Neural cell (in vitro differentiated cells): ENCODE data around the gene NCR2. TPM values are rescaled to one million over a fixed set of nuclear protein-coding genes. Genes with fewer than 3 reads are reported as not detected.

Source experiments
- H2AFZ ChIP-seq: fragments of 200-600, 300-800 bp; sonication (generic), shearing (Covaris generic); 2 replicates; pipeline ENCODE4 v1.6.0; 2014; ENCODE audit warnings: low read depth, mild to moderate bottlenecking, antibody characterized with exemption, low read length, moderate library complexity
- H3F3A ChIP-seq: fragments of 200-600 bp; shearing (Covaris generic); 2 replicates; pipeline ENCODE4 v1.6.1; 2016; ENCODE audit warnings: mild to moderate bottlenecking, moderate library complexity, mixed read lengths, antibody characterized with exemption, low read length; ENCODE audit not compliant: insufficient read depth, poor library complexity, severe bottlenecking
- H3K27ac ChIP-seq: fragments of 200-600, 300-800 bp; sonication (generic), shearing (Covaris generic); 2 replicates; pipeline ENCODE4 v1.5.1; 2014; ENCODE audit warnings: mild to moderate bottlenecking, low read length, moderate library complexity
- H3K27me3 ChIP-seq: fragments of 300-800, 200-600 bp; sonication (generic), shearing (Covaris generic); 2 replicates; pipeline ENCODE4 v1.6.0; 2014; ENCODE audit warnings: mild to moderate bottlenecking, low read depth, low read length, moderate library complexity; ENCODE audit not compliant: insufficient read depth
- H3K36me3 ChIP-seq: fragments of 300-800, 200-600 bp; sonication (generic), shearing (Covaris generic); 2 replicates; pipeline ENCODE4 v1.5.1; 2014; ENCODE audit warnings: mild to moderate bottlenecking, antibody characterized with exemption, low read length, moderate library complexity; ENCODE audit not compliant: insufficient read depth
- H3K4me2 ChIP-seq: fragments of 300-800, 200-600 bp; sonication (generic), shearing (Covaris generic); 2 replicates; pipeline ENCODE4 v1.6.0; 2014; ENCODE audit warnings: mild to moderate bottlenecking, low read length
- H3K4me3 ChIP-seq: fragments of 300-800, 200-600 bp; sonication (generic), shearing (Covaris generic); 2 replicates; pipeline ENCODE4 v1.5.1; 2014; ENCODE audit warnings: mild to moderate bottlenecking, low read length, moderate library complexity
- H3K79me2 ChIP-seq: fragments of 200-600 bp; shearing (Covaris generic); replicated peaks from 2 replicates; pipeline ENCODE4 v1.6.0; 2014; ENCODE audit warnings: mild to moderate bottlenecking, low read length, moderate library complexity; ENCODE audit not compliant: insufficient read depth
- H3K9ac ChIP-seq: fragments of 300-800, 200-600 bp; sonication (generic), shearing (Covaris generic); 2 replicates; pipeline ENCODE4 v1.6.1; 2016; ENCODE audit warnings: mild to moderate bottlenecking, low read length, mixed read lengths
- H3K9me2 ChIP-seq: fragments of 200-600 bp; shearing (Covaris generic); 2 replicates; pipeline ENCODE4 v1.6.1; 2016; ENCODE audit warnings: mild to moderate bottlenecking, low read length, mixed read lengths; ENCODE audit not compliant: insufficient read depth
- H3K9me3 ChIP-seq: fragments of 200-600, 300-800 bp; sonication (generic), shearing (Covaris generic); 2 replicates; pipeline ENCODE4 v1.6.1; 2016; ENCODE audit warnings: mild to moderate bottlenecking, mixed run types, low read length, moderate library complexity, mixed read lengths
- H4K20me1 ChIP-seq: fragments of 200-600 bp; shearing (Covaris generic); 2 replicates; pipeline ENCODE4 v1.6.1; 2016; ENCODE audit warnings: mild to moderate bottlenecking, mixed run types; ENCODE audit not compliant: insufficient read depth
- EP300 ChIP-seq: fragments of 450-650 bp; conservative IDR thresholded peaks from 2 replicates; pipeline ENCODE4 v1.6.1; 2014; ENCODE audit warnings: antibody characterized with exemption, mild to moderate bottlenecking, moderate library complexity; ENCODE audit not compliant: poor library complexity, severe bottlenecking
- EZH2 ChIP-seq: fragments of 200-600, 300-800 bp; shearing (Covaris generic), sonication (generic); IDR thresholded peaks from 2 replicates; pipeline ENCODE4 v1.6.1; 2014; ENCODE audit warnings: antibody characterized with exemption, low read length, borderline replicate concordance, mild to moderate bottlenecking; ENCODE audit not compliant: insufficient read depth, poor library complexity, severe bottlenecking
- MXI1 ChIP-seq: fragments of 450-650 bp; conservative IDR thresholded peaks from 2 replicates; pipeline ENCODE4 v1.6.1; 2014; ENCODE audit warnings: antibody characterized with exemption, mild to moderate bottlenecking; ENCODE audit not compliant: poor library complexity, severe bottlenecking
- POLR2AphosphoS5 ChIP-seq: IDR thresholded peaks from 2 replicates; pipeline ENCODE4 v1.6.1; 2012
- RAD21 ChIP-seq: fragments of 450-650 bp; conservative IDR thresholded peaks from 2 replicates; pipeline ENCODE4 v1.6.1; 2014; ENCODE audit warnings: antibody characterized with exemption, mild to moderate bottlenecking, moderate library complexity
- SMC3 ChIP-seq: fragments of 450-650 bp; conservative IDR thresholded peaks from 2 replicates; pipeline ENCODE4 v1.6.1; 2014; ENCODE audit warnings: antibody characterized with exemption, mild to moderate bottlenecking, moderate library complexity; ENCODE audit not compliant: poor library complexity
- TAF1 ChIP-seq: IDR thresholded peaks from 2 replicates; pipeline ENCODE4 v1.6.1; 2012; ENCODE audit warnings: low read depth
- polyA plus RNA-seq: library from polyadenylated mRNA; depleted of rRNA; stranded (reverse); fragments of >200 nt; gene quantifications from 2 replicates; pipeline ENCODE4 v1.2.3, GENCODE V29; 2014
- TF ChIP-seq, protein P1 (sequence below): fragments of 450-650 bp; IDR thresholded peaks from 2 replicates; pipeline ENCODE4 v1.5.1; 2014; ENCODE audit warnings: antibody characterized with exemption, mild to moderate bottlenecking, moderate library complexity; ENCODE audit not compliant: poor library complexity, severe bottlenecking
- TF ChIP-seq, protein P2 (sequence below): IDR thresholded peaks from 2 replicates; pipeline ENCODE4 v1.6.1; 2012; ENCODE audit warnings: borderline replicate concordance

The NCR2 gene
- polyA plus RNA-seq, 1 donor from 2014 or later, result not detected

GRCh38 chr6:41332842-41333736 lies 2.3 kb upstream of the NCR2 start:
- no peaks in the 10 kb centered on the region for H3K9me2 ChIP-seq
- H2AFZ ChIP-seq, result no peak overlapping the region
- no peak overlapping the region for H3K9ac ChIP-seq
- no peaks in the 10 kb centered on the region for H3K79me2 ChIP-seq
- no peak overlapping the region for H3K27ac ChIP-seq
- H4K20me1 ChIP-seq, result no peaks in the 10 kb centered on the region
- no peak for TF ChIP-seq TAF1
- no peak for TF ChIP-seq EZH2
- TF ChIP-seq RAD21, result no peak
- TF ChIP-seq EP300, result no peak
- no peak for TF ChIP-seq MXI1
- TF ChIP-seq, protein P1, sequence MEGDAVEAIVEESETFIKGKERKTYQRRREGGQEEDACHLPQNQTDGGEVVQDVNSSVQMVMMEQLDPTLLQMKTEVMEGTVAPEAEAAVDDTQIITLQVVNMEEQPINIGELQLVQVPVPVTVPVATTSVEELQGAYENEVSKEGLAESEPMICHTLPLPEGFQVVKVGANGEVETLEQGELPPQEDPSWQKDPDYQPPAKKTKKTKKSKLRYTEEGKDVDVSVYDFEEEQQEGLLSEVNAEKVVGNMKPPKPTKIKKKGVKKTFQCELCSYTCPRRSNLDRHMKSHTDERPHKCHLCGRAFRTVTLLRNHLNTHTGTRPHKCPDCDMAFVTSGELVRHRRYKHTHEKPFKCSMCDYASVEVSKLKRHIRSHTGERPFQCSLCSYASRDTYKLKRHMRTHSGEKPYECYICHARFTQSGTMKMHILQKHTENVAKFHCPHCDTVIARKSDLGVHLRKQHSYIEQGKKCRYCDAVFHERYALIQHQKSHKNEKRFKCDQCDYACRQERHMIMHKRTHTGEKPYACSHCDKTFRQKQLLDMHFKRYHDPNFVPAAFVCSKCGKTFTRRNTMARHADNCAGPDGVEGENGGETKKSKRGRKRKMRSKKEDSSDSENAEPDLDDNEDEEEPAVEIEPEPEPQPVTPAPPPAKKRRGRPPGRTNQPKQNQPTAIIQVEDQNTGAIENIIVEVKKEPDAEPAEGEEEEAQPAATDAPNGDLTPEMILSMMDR, result no peak
- TF ChIP-seq SMC3, result no peak
- TF ChIP-seq, protein P2, sequence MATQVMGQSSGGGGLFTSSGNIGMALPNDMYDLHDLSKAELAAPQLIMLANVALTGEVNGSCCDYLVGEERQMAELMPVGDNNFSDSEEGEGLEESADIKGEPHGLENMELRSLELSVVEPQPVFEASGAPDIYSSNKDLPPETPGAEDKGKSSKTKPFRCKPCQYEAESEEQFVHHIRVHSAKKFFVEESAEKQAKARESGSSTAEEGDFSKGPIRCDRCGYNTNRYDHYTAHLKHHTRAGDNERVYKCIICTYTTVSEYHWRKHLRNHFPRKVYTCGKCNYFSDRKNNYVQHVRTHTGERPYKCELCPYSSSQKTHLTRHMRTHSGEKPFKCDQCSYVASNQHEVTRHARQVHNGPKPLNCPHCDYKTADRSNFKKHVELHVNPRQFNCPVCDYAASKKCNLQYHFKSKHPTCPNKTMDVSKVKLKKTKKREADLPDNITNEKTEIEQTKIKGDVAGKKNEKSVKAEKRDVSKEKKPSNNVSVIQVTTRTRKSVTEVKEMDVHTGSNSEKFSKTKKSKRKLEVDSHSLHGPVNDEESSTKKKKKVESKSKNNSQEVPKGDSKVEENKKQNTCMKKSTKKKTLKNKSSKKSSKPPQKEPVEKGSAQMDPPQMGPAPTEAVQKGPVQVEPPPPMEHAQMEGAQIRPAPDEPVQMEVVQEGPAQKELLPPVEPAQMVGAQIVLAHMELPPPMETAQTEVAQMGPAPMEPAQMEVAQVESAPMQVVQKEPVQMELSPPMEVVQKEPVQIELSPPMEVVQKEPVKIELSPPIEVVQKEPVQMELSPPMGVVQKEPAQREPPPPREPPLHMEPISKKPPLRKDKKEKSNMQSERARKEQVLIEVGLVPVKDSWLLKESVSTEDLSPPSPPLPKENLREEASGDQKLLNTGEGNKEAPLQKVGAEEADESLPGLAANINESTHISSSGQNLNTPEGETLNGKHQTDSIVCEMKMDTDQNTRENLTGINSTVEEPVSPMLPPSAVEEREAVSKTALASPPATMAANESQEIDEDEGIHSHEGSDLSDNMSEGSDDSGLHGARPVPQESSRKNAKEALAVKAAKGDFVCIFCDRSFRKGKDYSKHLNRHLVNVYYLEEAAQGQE, result no peak
- TF ChIP-seq POLR2AphosphoS5, result no peak
- H3K27me3 ChIP-seq, result no peaks in the 10 kb centered on the region
- no peaks in the 10 kb centered on the region for H3F3A ChIP-seq
- H3K36me3 ChIP-seq, result no peaks in the 10 kb centered on the region
- no peak overlapping the region for H3K4me2 ChIP-seq
- no peak overlapping the region for H3K4me3 ChIP-seq
- no peaks in the 10 kb centered on the region for H3K9me3 ChIP-seq

DNA sequence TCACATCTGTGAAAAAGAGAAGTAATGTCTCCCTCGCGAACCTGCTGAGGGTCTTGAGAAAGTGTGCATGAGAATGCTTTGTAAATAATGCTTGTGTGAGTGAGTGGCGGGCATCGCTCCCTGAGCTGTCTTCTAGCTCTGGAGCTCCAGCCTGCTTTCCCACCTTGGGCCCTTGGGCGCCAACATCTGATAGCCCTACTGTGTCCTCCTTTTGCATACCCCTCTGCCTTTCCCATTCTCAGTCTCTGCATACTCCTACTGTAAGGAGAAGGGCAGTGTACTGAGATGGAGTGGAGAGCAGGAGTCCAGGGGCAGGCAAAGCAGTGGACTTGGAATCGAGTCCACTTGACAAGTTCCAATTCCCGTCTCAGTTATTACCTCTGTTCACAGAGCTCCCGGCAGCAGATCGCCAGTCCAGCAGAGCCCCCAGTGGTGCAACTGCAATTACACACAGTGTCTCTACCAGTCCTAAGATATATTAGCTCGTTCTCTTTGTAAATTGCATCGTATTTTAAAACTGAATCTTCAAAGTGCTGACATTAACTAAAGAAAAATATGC lies 847 bp upstream of the NCR2 start:
- Histone ChIP-seq H4K20me1 (no peaks in the 10 kb centered on the region), H3K9me3 (no peaks in the 10 kb centered on the region), H3F3A (no peaks in the 10 kb centered on the region), H3K79me2 (no peaks in the 10 kb centered on the region), H3K27me3 (no peaks in the 10 kb centered on the region), H3K4me2 (no peak overlapping the region), H3K4me3 (no peak overlapping the region), H2AFZ (no peak overlapping the region), H3K9me2 (no peaks in the 10 kb centered on the region), H3K9ac (no peak overlapping the region), H3K36me3 (no peaks in the 10 kb centered on the region), H3K27ac (no peak overlapping the region)
- TF ChIP-seq RAD21, result no peak
- TF ChIP-seq MXI1, result no peak
- no peak for TF ChIP-seq POLR2AphosphoS5
- TF ChIP-seq EZH2, result no peak
- TF ChIP-seq, protein P2, result no peak
- TF ChIP-seq, protein P1, result no peak
- no peak for TF ChIP-seq SMC3
- TF ChIP-seq EP300, result no peak
- no peak for TF ChIP-seq TAF1
